ENCODE measurements around the gene PTRH2. TPM values are rescaled to one million over a fixed set of nuclear protein-coding genes. Genes with fewer than 3 reads are reported as not detected.

Gene PTRH2
- total RNA-seq, 1 experiment from 2014 or later = 40.8 TPM

DNA sequence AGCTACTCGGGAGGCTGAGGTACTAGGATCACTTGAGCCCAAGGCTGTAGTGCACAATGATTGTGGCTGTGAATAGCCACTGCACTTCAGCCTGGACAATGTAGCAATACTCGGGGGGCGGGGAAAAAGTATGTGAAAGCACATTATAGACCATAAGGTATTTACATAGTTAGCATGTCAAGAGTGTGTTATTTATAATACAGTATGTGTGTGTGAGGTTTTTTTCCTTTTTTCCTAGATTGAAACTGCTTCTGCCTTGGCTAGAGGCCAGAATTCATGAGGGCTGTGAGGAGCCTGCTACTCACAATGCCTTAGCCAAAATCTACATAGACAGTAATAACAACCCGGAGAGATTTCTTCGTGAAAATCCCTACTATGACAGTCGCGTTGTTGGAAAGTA is 30.5 kb downstream of the PTRH2 start:
- no peaks in the 10 kb centered on the region for H3K4me1 ChIP-seq (ENCODE audit: insufficient read depth, low read length)
- no peak overlapping the region for H2BK120ac ChIP-seq (ENCODE audit: low read depth, low read length, poor library complexity, severe bottlenecking)
- H4K8ac ChIP-seq (replicated peaks; ENCODE audit: insufficient read length, low read depth, low read length) = no peak overlapping the region
- no peak overlapping the region for H3K27ac Mint-ChIP-seq
- no peak for DNase-seq
- no peak overlapping the region for H3T11ph ChIP-seq (ENCODE audit: low read length)
- no peak overlapping the region for H3K9ac ChIP-seq (ENCODE audit: extremely low read depth, insufficient read length, low read length)
- H2AFZ ChIP-seq (ENCODE audit: low read length) = no peak overlapping the region
- no peaks in the 10 kb centered on the region for H3K27me3 Mint-ChIP-seq (ENCODE audit: low read depth)
- H3K4me3 Mint-ChIP-seq = no peak overlapping the region
- TF ChIP-seq CTCF (conservative IDR thresholded peaks at IDR 0.05) = no peak
- no peak overlapping the region for H3K18ac ChIP-seq (ENCODE audit: insufficient read length, low read depth, low read length)
- H2BK5ac ChIP-seq (ENCODE audit: insufficient read length, low read length) = no peak overlapping the region
- peaks cover 27 to 78% (median 61%) of the 10 kb centered on the region in 3 experiments; a peak in 6 of 7 replicates for H3K36me3 Mint-ChIP-seq (ENCODE audit: insufficient read depth in 1 of 3, low read depth in 3 of 3)
- H3K4me2 ChIP-seq (ENCODE audit: insufficient read depth, insufficient read length, low read length) = no peak overlapping the region
- no peak overlapping the region for H4K91ac ChIP-seq (ENCODE audit: insufficient read length, low read depth, low read length)
- H2BK20ac ChIP-seq (ENCODE audit: low read depth, low read length, poor library complexity, severe bottlenecking) = no peak overlapping the region
- no peaks in the 10 kb centered on the region for H4K20me1 ChIP-seq (ENCODE audit: control insufficient read depth, insufficient read depth, insufficient read length)
- no peaks in the 10 kb centered on the region for H3K27me3 ChIP-seq (ENCODE audit: insufficient read depth, low read length)
- H3K9me3 Mint-ChIP-seq = no peaks in the 10 kb centered on the region
- H3K4ac ChIP-seq (ENCODE audit: low read depth, low read length) = no peak overlapping the region
- H3K79me1 ChIP-seq (ENCODE audit: insufficient read depth, low read depth, low read length, poor library complexity, severe bottlenecking) = no peaks in the 10 kb centered on the region
- no peak overlapping the region for H3K27ac ChIP-seq (ENCODE audit: insufficient read length, low read depth, low read length)
- H4K5ac ChIP-seq (ENCODE audit: insufficient read length, low read depth, low read length) = no peak overlapping the region
- H3K79me2 ChIP-seq (ENCODE audit: insufficient read depth, low read length) = no peaks in the 10 kb centered on the region
- H3K23me2 ChIP-seq (ENCODE audit: insufficient read length, low read depth, low read length, poor library complexity, severe bottlenecking) = no peaks in the 10 kb centered on the region
- WGBS (ENCODE audit: extremely low coverage, insufficient read length, low lambda C conversion rate) = no CpG with 5 or more reads among the region's 7 CpGs
- no peak overlapping the region for H3K23ac ChIP-seq (ENCODE audit: insufficient read length, low read depth, low read length)
- H2BK12ac ChIP-seq (ENCODE audit: insufficient read length, low read depth, low read length) = no peak overlapping the region
- no peak overlapping the region for H3K14ac ChIP-seq (ENCODE audit: insufficient read depth, low read length)
- no peak overlapping the region for H3K56ac ChIP-seq (ENCODE audit: insufficient read length, low read depth, low read length)
- H3K9me3 ChIP-seq (ENCODE audit: control insufficient read depth, low read depth, low read length) = no peaks in the 10 kb centered on the region
- H3K4me1 Mint-ChIP-seq = no peaks in the 10 kb centered on the region
- no peak overlapping the region for H2AK5ac ChIP-seq (ENCODE audit: insufficient read length, low read length)
- no peak overlapping the region for H2BK15ac ChIP-seq (ENCODE audit: low read depth, low read length)
